VCaP (cell line): ENCODE measurements around the gene COX8A.
A peak's percentile ranks its signal among the peaks of the same experiment; 100 is the strongest.

Experiments used
- H3K27ac ChIP-seq: fragments of 450-650 bp; 2 replicates; pipeline ENCODE4 v1.5.1; 2017
- CTCF ChIP-seq: fragments of 450-650 bp; conservative IDR thresholded peaks from 2 replicates; pipeline ENCODE4 v1.5.1; 2017; ENCODE audit warnings: mild to moderate bottlenecking, moderate library complexity

The COX8A gene

GRCh38 chr11:63938479-63939396 is 35.7 kb upstream of the COX8A start, which contains the start of gene NAA40:
TSS of gene NAA40 (plus strand) at chr11:63939002. CDS start at chr11:63939097, 95 bp downstream.
- TF ChIP-seq CTCF = peak; percentile 43
- peak within 1 kb of the TSS; percentile 81 for H3K27ac ChIP-seq

- peak overlapping the region; percentile 81 for H3K27ac ChIP-seq
- peak; percentile 30 for TF ChIP-seq CTCF
Observed at GRCh38 chr11:63939397-63939891, 35.0 kb upstream of the COX8A start.

GRCh38 chr11:63940786-63941185 is 33.6 kb upstream of the COX8A start:
- no peak for TF ChIP-seq CTCF
- H3K27ac ChIP-seq = no peak overlapping the region; the same call in 1 of the 2 replicates

GRCh38 chr11:63941901-63942300 is 32.5 kb upstream of the COX8A start:
- TF ChIP-seq CTCF = no peak
- H3K27ac ChIP-seq = no peak overlapping the region

- no peak overlapping the region; the same call in 1 of the 2 replicates for H3K27ac ChIP-seq
- no peak for TF ChIP-seq CTCF
Observed at GRCh38 chr11:63942803-63943202, 31.6 kb upstream of the COX8A start.

GRCh38 chr11:63944987-63945386 is 29.4 kb upstream of the COX8A start:
- H3K27ac ChIP-seq = peak overlapping the region; percentile 64
- TF ChIP-seq CTCF = no peak

- peak overlapping the region; percentile 64 for H3K27ac ChIP-seq
- peak; percentile 100 for TF ChIP-seq CTCF
Observed at GRCh38 chr11:63945477-63946163, 28.8 kb upstream of the COX8A start.
